ENCODE measurements around the gene TMEM132D.

GRCh38 chr12:129357233-129357632, 546.6 kb downstream of the TMEM132D start:
- no peak for TF ChIP-seq CTCF (IDR thresholded peaks at IDR 0.05)
- TF ChIP-seq POLR2A (IDR thresholded peaks at IDR 0.05): no peak
